Chondrocyte (in vitro differentiated cells): ENCODE results near the gene KRTAP11-1. TPM values are rescaled to one million over a fixed set of nuclear protein-coding genes. Genes with fewer than 3 reads are reported as not detected.

Experiments used
- DNase-seq: peaks from one replicate; pipeline ENCODE4 v3.0.0; 2021; ENCODE audit warnings: mixed read lengths, low spot score
- H3K27ac Mint-ChIP-seq: one replicate; pipeline ENCODE4 v1.8.0; 2021; ENCODE audit warnings: mild to moderate bottlenecking, moderate library complexity, mixed read lengths; ENCODE audit not compliant: unreplicated experiment
- H3K27me3 Mint-ChIP-seq: 2 replicates; pipeline ENCODE4 v1.8.0; 2021; ENCODE audit warnings: low read depth, mixed read lengths
- H3K36me3 Mint-ChIP-seq: 2 replicates; pipeline ENCODE4 v1.8.0; 2021; ENCODE audit warnings: low read depth, mixed read lengths
- H3K4me1 Mint-ChIP-seq: 2 replicates; pipeline ENCODE4 v1.8.0; 2021; ENCODE audit warnings: low read depth, mild to moderate bottlenecking, mixed read lengths
- H3K4me3 Mint-ChIP-seq: one replicate; pipeline ENCODE4 v1.8.0; 2021; ENCODE audit warnings: mild to moderate bottlenecking, moderate library complexity, mixed read lengths; ENCODE audit not compliant: unreplicated experiment
- H3K9me3 Mint-ChIP-seq: 2 replicates; pipeline ENCODE4 v1.8.0; 2021; ENCODE audit warnings: low read depth, mixed read lengths
- CTCF ChIP-seq: fragments of 200-600 bp; sonication (generic); IDR thresholded peaks from 2 replicates; pipeline ENCODE4 v1.5.0; 2021; ENCODE audit warnings: antibody characterized with exemption, mild to moderate bottlenecking, moderate library complexity
- total RNA-seq: library from RNA; stranded (reverse); gene quantifications from 3 replicates; pipeline ENCODE4 v1.2.1, GENCODE V29; 2021

The KRTAP11-1 gene
- total RNA-seq, 1 donor from 2014 or later = not detected

- Mint-ChIP-seq H3K36me3 (no peaks in the 10 kb centered on the region), H3K9me3 (no peaks in the 10 kb centered on the region), H3K4me3 (no peak overlapping the region), H3K27ac (no peak overlapping the region), H3K27me3 (peaks cover 4% of the 10 kb centered on the region), H3K4me1 (no peaks in the 10 kb centered on the region)
- no peak for TF ChIP-seq CTCF
- no peak for DNase-seq
These were observed 1.7 kb upstream of the KRTAP11-1 start for GRCh38 chr21:30882866-30883597.

- Mint-ChIP-seq H3K9me3 (no peaks in the 10 kb centered on the region), H3K4me1 (no peaks in the 10 kb centered on the region), H3K36me3 (no peaks in the 10 kb centered on the region), H3K4me3 (no peak overlapping the region), H3K27me3 (peaks cover 4% of the 10 kb centered on the region), H3K27ac (no peak overlapping the region)
- no peak for DNase-seq
- TF ChIP-seq CTCF = no peak
These were observed 466 bp downstream of the KRTAP11-1 start for GRCh38 chr21:30880914-30881313.

- DNase-seq = no peak
- Mint-ChIP-seq H3K4me3 (no peak overlapping the region), H3K27me3 (no peaks in the 10 kb centered on the region), H3K9me3 (peaks cover 3% of the 10 kb centered on the region), H3K27ac (no peak overlapping the region), H3K4me1 (no peaks in the 10 kb centered on the region), H3K36me3 (no peaks in the 10 kb centered on the region)
- TF ChIP-seq CTCF = no peak
These were observed 6.9 kb downstream of the KRTAP11-1 start for GRCh38 chr21:30874526-30874925.

- Mint-ChIP-seq H3K36me3 (no peaks in the 10 kb centered on the region), H3K4me1 (no peaks in the 10 kb centered on the region), H3K9me3 (peaks cover 11% of the 10 kb centered on the region), H3K27me3 (no peaks in the 10 kb centered on the region), H3K4me3 (no peak overlapping the region), H3K27ac (no peak overlapping the region)
- no peak for DNase-seq
- TF ChIP-seq CTCF = no peak
These were observed 33.5 kb downstream of the KRTAP11-1 start for GRCh38 chr21:30847627-30848500.

- DNase-seq = no peak
- Mint-ChIP-seq H3K36me3 (no peaks in the 10 kb centered on the region), H3K27me3 (no peaks in the 10 kb centered on the region), H3K9me3 (peaks cover 3% of the 10 kb centered on the region), H3K4me3 (no peak overlapping the region), H3K27ac (no peak overlapping the region), H3K4me1 (no peaks in the 10 kb centered on the region)
- no peak for TF ChIP-seq CTCF
These were observed 38.4 kb downstream of the KRTAP11-1 start for GRCh38 chr21:30842990-30843389.
